HG03571 (cell line): ENCODE results near the gene ALDH5A1.
A peak's percentile ranks its signal among the peaks of the same experiment; 100 is the strongest.
"Not testable (repeated sequence)": the region's sequence is repeated elsewhere in the genome, so short reads cannot be mapped to it uniquely, and the experiment has no call there.

Experiments used
- ATAC-seq: cut with Tn5 transposase; IDR thresholded peaks from one replicate; pipeline ENCODE4 v1.9.1; 2021; ENCODE audit not compliant: unreplicated experiment

Gene ALDH5A1

GRCh38 chr6:24484657-24485323 lies 10.0 kb upstream of the ALDH5A1 start:
- no peak for ATAC-seq

GRCh38 chr6:24486065-24486464 lies 8.7 kb upstream of the ALDH5A1 start:
- no peak for ATAC-seq

GRCh38 chr6:24489470-24489869 lies 5.3 kb upstream of the ALDH5A1 start, which contains the start of gene GPLD1:
TSS of gene GPLD1 (minus strand) at chr6:24489578. CDS start at chr6:24489511, 67 bp downstream.
- no peak for ATAC-seq

- ATAC-seq = no peak
Measured at GRCh38 chr6:24489881-24490280, 4.9 kb upstream of the ALDH5A1 start.

GRCh38 chr6:24490948-24491347 lies 3.8 kb upstream of the ALDH5A1 start:
- no peak for ATAC-seq

- ATAC-seq = no peak
Measured at GRCh38 chr6:24492475-24492874, 2.3 kb upstream of the ALDH5A1 start.

- peak; percentile 4 for ATAC-seq
Measured at GRCh38 chr6:24493945-24494820, 586 bp upstream of the ALDH5A1 start.

GRCh38 chr6:24497254-24497970 lies 2.6 kb downstream of the ALDH5A1 start:
- ATAC-seq = no peak

GRCh38 chr6:24500683-24501082 lies 5.9 kb downstream of the ALDH5A1 start:
- no peak for ATAC-seq

GRCh38 chr6:24501374-24501773 lies 6.6 kb downstream of the ALDH5A1 start:
- no peak for ATAC-seq

GRCh38 chr6:24501914-24502313 lies 7.1 kb downstream of the ALDH5A1 start:
- no peak for ATAC-seq

GRCh38 chr6:24504287-24504648 lies 9.5 kb downstream of the ALDH5A1 start:
- no peak for ATAC-seq

- no peak for ATAC-seq
Measured at GRCh38 chr6:24504649-24505586, 10.1 kb downstream of the ALDH5A1 start.

GRCh38 chr6:24506814-24507520 lies 12.2 kb downstream of the ALDH5A1 start:
- no peak for ATAC-seq

GRCh38 chr6:24511976-24512375 lies 17.2 kb downstream of the ALDH5A1 start:
- ATAC-seq = not testable (repeated sequence)

GRCh38 chr6:24513602-24514001 lies 18.8 kb downstream of the ALDH5A1 start:
- no peak for ATAC-seq

- peak; percentile 89 for ATAC-seq
Measured at GRCh38 chr6:24517659-24518543, 23.1 kb downstream of the ALDH5A1 start.

GRCh38 chr6:24520929-24521546 lies 26.3 kb downstream of the ALDH5A1 start:
- peak; percentile 31 for ATAC-seq
